SK-N-MC (cell line): ENCODE measurements around the gene NES.

Source experiments
- EZH2 ChIP-seq: fragments of 200-600 bp; sonication (generic); IDR thresholded peaks from one replicate; pipeline ENCODE4 v1.6.1; 2017; ENCODE audit warnings: antibody characterized with exemption
- POLR2AphosphoS5 ChIP-seq: IDR thresholded peaks from 2 replicates; pipeline ENCODE4 v1.6.1; 2012; ENCODE audit warnings: mild to moderate bottlenecking, low read depth, low read length, borderline replicate concordance

DNA sequence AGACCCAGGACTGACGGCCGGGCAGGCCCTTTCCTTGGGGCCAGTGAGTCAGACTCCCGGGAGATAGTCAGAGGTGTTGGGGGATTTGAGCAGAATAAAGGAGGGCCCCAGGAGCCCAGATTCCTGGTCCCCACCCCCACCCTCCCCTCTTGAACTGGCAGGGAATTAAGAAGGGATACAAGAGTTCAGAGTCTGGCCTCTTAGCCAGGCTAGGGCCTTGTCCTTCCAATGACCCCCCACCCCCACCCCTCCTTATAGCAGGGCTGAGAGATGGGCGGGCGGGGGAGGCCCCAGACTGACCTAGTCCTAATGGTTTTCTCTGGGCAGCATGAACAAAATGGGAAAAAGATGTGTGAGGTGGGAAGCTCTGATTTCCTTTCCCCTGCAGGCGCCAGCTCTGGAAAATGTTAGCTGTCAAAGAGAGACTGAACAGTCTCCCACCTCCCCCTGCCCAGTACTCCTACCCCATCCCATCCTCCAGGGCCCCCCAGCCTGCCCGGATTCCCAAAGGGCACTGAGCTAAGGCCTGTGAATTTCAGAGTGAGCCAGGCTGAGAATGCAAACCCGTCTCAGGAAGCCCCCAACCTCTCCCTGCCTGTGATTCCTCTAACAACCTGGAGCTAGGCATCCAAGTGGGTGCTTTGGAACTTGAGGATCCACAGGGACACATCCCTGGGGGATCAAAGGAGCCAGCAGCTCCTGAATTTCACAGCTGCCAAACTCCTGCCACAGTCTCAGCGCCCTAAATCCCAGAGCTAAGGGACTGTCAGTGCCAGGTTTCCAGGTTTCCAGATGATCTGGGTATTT is 34.0 kb upstream of the NES start:
- no peak for TF ChIP-seq POLR2AphosphoS5
- no peak for TF ChIP-seq EZH2
